Progenitor cell of endocrine pancreas (in vitro differentiated cells): ENCODE measurements around the gene IL36B. TPM values are rescaled to one million over a fixed set of nuclear protein-coding genes. Genes with fewer than 3 reads are reported as not detected.

ENCODE experiments used
- DNase-seq: peaks from one replicate; pipeline ENCODE4 v3.0.0; 2021; ENCODE audit warnings: low spot score; ENCODE audit not compliant: unreplicated experiment
- H3K27ac Mint-ChIP-seq: 2 replicates; pipeline ENCODE4 v1.8.0; 2021; ENCODE audit warnings: mild to moderate bottlenecking, moderate library complexity, mixed read lengths
- H3K27me3 Mint-ChIP-seq: 2 replicates; pipeline ENCODE4 v1.8.0; 2021; ENCODE audit warnings: mixed read lengths
- H3K36me3 Mint-ChIP-seq: 2 replicates; pipeline ENCODE4 v1.8.0; 2022; ENCODE audit warnings: mixed read lengths; ENCODE audit not compliant: insufficient read depth
- H3K4me1 Mint-ChIP-seq: 2 replicates; pipeline ENCODE4 v1.8.0; 2021; ENCODE audit warnings: low read depth, mixed read lengths
- H3K4me3 Mint-ChIP-seq: 2 replicates; pipeline ENCODE4 v1.8.0; 2021; ENCODE audit warnings: low read depth, mild to moderate bottlenecking, moderate library complexity, mixed read lengths
- H3K9me3 Mint-ChIP-seq: 2 replicates; pipeline ENCODE4 v1.8.0; 2021; ENCODE audit warnings: low read depth, mixed read lengths
- total RNA-seq: library from RNA; stranded (reverse); gene quantifications from 2 replicates; pipeline ENCODE4 v1.2.1, GENCODE V29; 2021
- TF ChIP-seq, protein P1 (sequence below): fragments of 200-600 bp; sonication (generic); IDR thresholded peaks from one replicate; pipeline ENCODE4 v1.5.0; 2021; ENCODE audit warnings: antibody characterized with exemption, mild to moderate bottlenecking; ENCODE audit not compliant: unreplicated experiment

The IL36B gene
- total RNA-seq, 1 donor from 2014 or later: not detected

GRCh38 chr2:112980537-112980936 lies 72.1 kb downstream of the IL36B start:
- Mint-ChIP-seq H3K9me3 (no peaks in the 10 kb centered on the region), H3K4me3 (no peak overlapping the region), H3K27ac (no peak overlapping the region), H3K27me3 (peaks cover 15% of the 10 kb centered on the region), H3K4me1 (no peaks in the 10 kb centered on the region), H3K36me3 (no peaks in the 10 kb centered on the region)
- TF ChIP-seq, protein P1, sequence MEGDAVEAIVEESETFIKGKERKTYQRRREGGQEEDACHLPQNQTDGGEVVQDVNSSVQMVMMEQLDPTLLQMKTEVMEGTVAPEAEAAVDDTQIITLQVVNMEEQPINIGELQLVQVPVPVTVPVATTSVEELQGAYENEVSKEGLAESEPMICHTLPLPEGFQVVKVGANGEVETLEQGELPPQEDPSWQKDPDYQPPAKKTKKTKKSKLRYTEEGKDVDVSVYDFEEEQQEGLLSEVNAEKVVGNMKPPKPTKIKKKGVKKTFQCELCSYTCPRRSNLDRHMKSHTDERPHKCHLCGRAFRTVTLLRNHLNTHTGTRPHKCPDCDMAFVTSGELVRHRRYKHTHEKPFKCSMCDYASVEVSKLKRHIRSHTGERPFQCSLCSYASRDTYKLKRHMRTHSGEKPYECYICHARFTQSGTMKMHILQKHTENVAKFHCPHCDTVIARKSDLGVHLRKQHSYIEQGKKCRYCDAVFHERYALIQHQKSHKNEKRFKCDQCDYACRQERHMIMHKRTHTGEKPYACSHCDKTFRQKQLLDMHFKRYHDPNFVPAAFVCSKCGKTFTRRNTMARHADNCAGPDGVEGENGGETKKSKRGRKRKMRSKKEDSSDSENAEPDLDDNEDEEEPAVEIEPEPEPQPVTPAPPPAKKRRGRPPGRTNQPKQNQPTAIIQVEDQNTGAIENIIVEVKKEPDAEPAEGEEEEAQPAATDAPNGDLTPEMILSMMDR: no peak
- DNase-seq: no peak

- DNase-seq: no peak
- peaks cover 15% of the 10 kb centered on the region for H3K27me3 Mint-ChIP-seq
- no peak overlapping the region for H3K27ac Mint-ChIP-seq
- H3K36me3 Mint-ChIP-seq: no peaks in the 10 kb centered on the region
- TF ChIP-seq, protein P1: no peak
- H3K4me1 Mint-ChIP-seq: no peaks in the 10 kb centered on the region
- H3K9me3 Mint-ChIP-seq: no peaks in the 10 kb centered on the region
- H3K4me3 Mint-ChIP-seq: no peak overlapping the region
Observed at GRCh38 chr2:112979731-112980130, 72.9 kb downstream of the IL36B start.

- H3K27me3 Mint-ChIP-seq: peaks cover 17% of the 10 kb centered on the region
- no peaks in the 10 kb centered on the region for H3K36me3 Mint-ChIP-seq
- H3K9me3 Mint-ChIP-seq: no peaks in the 10 kb centered on the region
- H3K4me1 Mint-ChIP-seq: no peaks in the 10 kb centered on the region
- H3K27ac Mint-ChIP-seq: no peak within 1 kb of the TSS
- H3K4me3 Mint-ChIP-seq: no peak within 1 kb of the TSS
- no peak for DNase-seq
- TF ChIP-seq, protein P1: no peak
Observed at GRCh38 chr2:112977559-112978056, 75.1 kb downstream of the IL36B start, which contains the start of gene IL36G. TSS of gene IL36G (plus strand) at chr2:112978006. CDS start at chr2:112978639, 633 bp downstream.

Other genes starting within 250 kb of the IL36B start
- gene IL1B, start 216.1 kb downstream of the IL36B start, total RNA-seq: not detected in 2 replicates
- gene IL37, start 141.7 kb downstream of the IL36B start, total RNA-seq: not detected in 2 replicates
- gene IL36G, start 74.9 kb downstream of the IL36B start, total RNA-seq: not detected in 2 replicates
- gene IL36A, start 47.4 kb downstream of the IL36B start, total RNA-seq: not detected in 2 replicates
- gene IL36RN, start 6.3 kb upstream of the IL36B start, total RNA-seq: 0.13 TPM in 1 of 2 replicates, not detected in the other
- gene IL1F10, start 15.1 kb upstream of the IL36B start, total RNA-seq: not detected in 2 replicates
- gene IL1RN, start 74.7 kb upstream of the IL36B start, total RNA-seq: not detected in 2 replicates
- gene PSD4, start 121.1 kb upstream of the IL36B start, total RNA-seq: 27.1 and 30.7 TPM in 2 replicates
- gene PAX8, start 226.1 kb upstream of the IL36B start, total RNA-seq: 3.9 and 8.4 TPM in 2 replicates